ENCODE measurements around the gene AKAP6.

The AKAP6 gene

DNA sequence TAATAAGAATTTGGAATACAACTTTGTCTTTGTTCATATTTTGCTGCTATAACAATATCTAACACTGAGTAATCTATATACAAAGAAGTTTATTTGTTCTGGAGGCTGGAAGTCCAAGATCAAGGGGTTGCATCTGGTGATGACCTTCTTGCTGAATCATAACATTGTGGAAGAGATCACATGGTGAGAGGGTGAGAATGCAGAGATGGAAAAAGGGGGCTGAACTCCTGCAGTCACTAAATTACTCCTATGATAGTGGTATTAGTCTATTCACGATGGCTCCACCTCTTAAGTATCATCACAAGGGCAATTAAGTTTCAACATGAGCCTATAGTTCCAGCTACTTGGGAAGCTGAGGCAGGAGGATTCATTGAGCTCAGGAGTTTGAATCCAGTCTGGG lies 4.5 kb upstream of the AKAP6 start:
- H3K27ac Mint-ChIP-seq: no peak overlapping the region
- H3K27me3 Mint-ChIP-seq: no peaks in the 10 kb centered on the region
- no peak overlapping the region for H3K4me3 Mint-ChIP-seq
- peaks cover 1% of the 10 kb centered on the region for H3K36me3 Mint-ChIP-seq
- no peaks in the 10 kb centered on the region for H3K4me1 Mint-ChIP-seq
- peaks cover 14% of the 10 kb centered on the region for H3K9me3 Mint-ChIP-seq

DNA sequence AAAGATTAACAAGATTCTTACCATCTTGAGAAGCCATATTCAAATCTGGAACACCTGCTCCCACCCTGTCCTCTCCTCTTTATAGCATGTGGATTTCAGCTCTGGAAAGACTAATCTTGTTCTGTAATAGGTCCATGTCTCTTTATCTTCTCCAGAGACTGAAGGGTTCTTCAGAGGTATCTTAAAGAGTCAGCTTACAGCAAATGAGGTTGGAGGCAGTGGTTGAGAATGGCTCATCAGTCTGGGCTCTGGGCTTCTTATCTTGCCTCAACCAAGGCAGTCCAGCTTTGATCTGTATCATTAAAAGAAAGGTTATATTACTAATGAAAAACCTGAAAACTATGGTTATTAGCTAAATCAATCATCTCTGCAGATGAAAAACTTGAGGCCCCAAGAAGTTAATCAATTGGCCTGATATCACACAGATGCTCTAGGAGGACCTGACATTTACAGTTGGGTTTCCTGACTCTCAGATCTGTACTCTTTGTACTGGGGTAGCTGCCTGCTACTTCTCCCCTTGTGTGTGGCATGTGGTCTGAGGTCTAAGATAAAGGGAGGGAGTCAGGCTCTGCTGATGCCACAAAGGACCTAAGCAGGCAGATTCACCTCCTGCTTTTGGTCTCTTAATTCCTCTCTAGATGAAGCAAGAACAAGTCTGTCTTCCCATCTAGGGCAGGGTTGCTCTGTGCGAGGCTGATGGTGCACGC lies 1.7 kb upstream of the AKAP6 start:
- Mint-ChIP-seq H3K36me3 (peaks cover 1% of the 10 kb centered on the region), H3K27ac (no peak overlapping the region), H3K9me3 (peaks cover 14% of the 10 kb centered on the region), H3K4me1 (no peaks in the 10 kb centered on the region), H3K27me3 (no peaks in the 10 kb centered on the region), H3K4me3 (no peak overlapping the region)

DNA sequence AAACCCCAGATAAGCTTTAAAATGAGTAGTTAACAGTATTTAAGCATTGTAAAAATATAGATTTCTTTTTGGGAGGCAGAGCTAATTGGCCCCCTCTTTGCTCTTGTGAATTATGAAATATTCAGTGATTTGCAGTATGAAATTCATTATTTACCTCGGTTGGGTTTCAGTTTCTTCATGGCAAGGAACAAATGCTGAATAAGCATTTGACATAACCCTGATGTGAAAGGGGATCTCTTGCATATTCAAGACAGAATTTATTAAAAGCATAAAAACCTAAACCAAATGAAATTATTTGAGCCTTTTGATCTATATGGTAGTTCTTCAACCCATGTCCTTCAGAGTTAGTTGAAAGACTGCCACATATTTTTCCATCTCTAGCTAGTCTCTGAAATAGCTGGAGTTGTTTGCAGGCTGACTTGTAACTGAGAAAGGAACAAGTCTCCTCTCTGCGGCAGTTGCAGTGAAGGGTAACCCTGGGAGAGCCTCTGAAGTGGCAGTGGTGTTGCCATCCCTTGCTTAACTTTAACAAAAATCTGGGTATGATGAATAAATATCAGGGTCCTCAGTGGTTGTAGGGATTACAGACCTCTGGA lies 690 bp downstream of the AKAP6 start:
- no peak overlapping the region for H3K27ac Mint-ChIP-seq
- H3K4me1 Mint-ChIP-seq: no peaks in the 10 kb centered on the region
- H3K36me3 Mint-ChIP-seq: peaks cover 1% of the 10 kb centered on the region
- H3K27me3 Mint-ChIP-seq: no peaks in the 10 kb centered on the region
- no peak overlapping the region for H3K4me3 Mint-ChIP-seq
- H3K9me3 Mint-ChIP-seq: peaks cover 5% of the 10 kb centered on the region

DNA sequence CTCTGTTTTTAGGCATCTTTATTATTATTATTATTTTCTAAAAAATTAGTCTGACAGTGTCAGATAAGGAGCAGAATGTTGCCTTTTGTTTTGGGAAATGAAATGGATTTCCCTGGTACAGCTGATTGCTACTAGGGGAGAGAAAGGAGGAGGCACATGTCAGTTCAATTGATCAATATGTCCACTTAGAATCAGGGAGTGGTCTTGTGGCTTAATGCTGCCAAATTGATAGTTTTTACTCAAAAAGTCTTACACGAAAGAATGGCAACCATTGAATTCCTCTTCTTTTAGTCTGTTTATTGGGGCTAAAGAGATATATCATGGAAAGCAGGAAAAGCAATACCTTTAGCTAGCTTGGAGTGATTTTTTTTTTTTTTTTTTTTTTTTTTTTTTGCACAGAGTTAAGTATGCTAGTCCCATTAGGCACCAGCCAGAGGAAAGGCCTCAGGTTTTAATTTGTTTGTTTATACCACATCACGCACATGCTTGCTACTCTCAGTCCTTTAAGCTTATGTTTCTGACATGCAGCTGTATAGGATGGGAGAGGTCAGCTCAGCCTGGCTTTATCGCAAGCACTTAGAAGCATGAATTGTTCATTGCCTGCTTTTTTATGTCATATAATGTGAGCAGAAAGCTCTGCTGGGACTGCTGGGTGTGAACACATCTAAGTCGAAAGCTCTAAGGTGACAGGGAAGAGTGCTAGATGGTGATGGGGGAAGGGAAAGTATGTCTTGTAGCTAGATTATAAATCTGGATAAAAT lies 1.4 kb downstream of the AKAP6 start:
- Mint-ChIP-seq H3K4me3 (no peak overlapping the region), H3K36me3 (peaks cover 1% of the 10 kb centered on the region), H3K9me3 (peaks cover 5% of the 10 kb centered on the region), H3K27me3 (no peaks in the 10 kb centered on the region), H3K4me1 (no peaks in the 10 kb centered on the region), H3K27ac (no peak overlapping the region)

DNA sequence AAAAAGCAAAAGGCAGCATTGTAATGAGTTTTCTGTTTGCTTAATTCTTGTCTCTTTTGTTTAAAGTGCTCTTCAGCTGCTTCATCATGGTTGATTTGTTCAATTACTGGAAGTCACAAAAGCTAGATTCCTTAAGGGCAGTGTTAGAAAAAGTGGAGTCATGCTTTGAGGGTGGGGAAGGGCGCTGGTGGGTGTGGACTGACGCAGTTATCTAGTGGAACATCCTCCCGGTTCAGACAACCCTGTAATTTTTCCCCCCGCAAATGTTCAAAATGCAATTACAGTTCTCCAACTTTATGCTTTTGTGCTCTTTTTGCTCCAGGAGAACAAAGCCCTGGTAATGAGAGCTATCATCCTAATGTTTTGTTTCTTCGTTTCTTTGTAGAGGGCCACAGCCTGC lies 2.1 kb downstream of the AKAP6 start:
- H3K36me3 Mint-ChIP-seq: no peaks in the 10 kb centered on the region
- no peak overlapping the region for H3K27ac Mint-ChIP-seq
- no peaks in the 10 kb centered on the region for H3K27me3 Mint-ChIP-seq
- H3K4me1 Mint-ChIP-seq: no peaks in the 10 kb centered on the region
- H3K9me3 Mint-ChIP-seq: peaks cover 2% of the 10 kb centered on the region
- H3K4me3 Mint-ChIP-seq: no peak overlapping the region

DNA sequence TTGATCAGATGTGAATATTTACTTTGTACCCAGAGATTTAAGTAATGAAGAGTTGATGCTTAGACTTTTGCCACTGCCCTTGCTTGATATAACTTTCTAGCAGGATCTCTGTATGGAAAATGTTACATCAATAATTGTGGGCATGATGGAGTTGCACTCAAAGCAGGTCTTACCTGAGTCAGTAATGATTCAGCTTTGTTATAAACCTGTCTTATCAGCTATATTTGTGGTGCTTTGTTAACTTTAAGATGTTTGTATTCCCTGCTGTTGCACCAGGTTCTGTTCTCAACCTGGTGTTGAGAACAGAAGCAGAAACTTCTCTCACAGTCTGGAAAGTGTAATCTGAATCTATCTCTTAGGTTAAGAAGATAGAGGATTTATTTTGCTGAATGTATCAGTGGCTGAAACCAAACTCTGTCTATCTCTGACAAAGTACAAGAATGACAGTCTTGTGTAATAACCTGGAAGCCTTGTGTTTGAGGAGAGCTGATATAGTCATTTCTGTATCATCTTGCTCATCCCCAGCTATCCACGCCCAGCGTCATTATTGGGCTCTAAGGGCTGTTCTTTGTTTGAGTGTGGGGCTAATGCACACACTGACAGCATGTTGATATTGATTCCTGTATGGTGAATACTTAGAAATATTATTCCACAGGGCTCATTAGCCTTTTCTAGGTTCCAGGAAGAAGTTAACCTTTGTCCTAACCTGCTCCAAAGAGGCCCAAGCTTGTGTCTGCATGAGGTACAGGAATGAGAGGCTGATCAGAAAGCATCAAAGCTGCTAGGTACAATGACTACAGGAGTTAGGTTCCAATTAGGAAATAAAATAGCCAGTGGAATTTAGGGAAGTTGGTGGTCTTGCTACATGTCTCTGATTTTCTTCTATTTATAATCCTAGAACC lies 3.6 kb downstream of the AKAP6 start:
- no peak overlapping the region for H3K4me3 Mint-ChIP-seq
- H3K36me3 Mint-ChIP-seq: no peaks in the 10 kb centered on the region
- no peak overlapping the region for H3K27ac Mint-ChIP-seq
- no peaks in the 10 kb centered on the region for H3K4me1 Mint-ChIP-seq
- H3K27me3 Mint-ChIP-seq: no peaks in the 10 kb centered on the region
- no peaks in the 10 kb centered on the region for H3K9me3 Mint-ChIP-seq

DNA sequence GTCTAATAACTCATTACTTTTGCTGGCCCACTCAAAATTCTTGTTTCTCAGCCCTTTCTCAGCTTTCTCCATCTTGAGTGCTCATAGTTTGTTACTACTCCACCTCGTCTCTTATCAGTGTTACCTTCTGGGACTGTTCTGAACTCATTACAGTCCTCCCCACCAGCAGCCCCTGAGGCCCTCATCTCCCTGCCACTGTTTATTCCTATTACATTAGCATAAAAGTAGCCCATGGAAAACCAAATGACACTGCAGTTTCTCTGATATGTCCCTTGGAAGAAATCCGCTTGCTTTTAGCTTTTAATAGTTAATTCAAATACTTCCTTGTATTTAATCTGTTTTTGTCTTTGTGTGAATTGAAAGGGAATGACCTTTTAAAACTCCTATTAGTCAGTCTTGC lies 7.6 kb downstream of the AKAP6 start:
- Mint-ChIP-seq H3K4me1 (no peaks in the 10 kb centered on the region), H3K27me3 (no peaks in the 10 kb centered on the region), H3K36me3 (no peaks in the 10 kb centered on the region), H3K4me3 (no peak overlapping the region), H3K27ac (no peak overlapping the region), H3K9me3 (no peaks in the 10 kb centered on the region)

DNA sequence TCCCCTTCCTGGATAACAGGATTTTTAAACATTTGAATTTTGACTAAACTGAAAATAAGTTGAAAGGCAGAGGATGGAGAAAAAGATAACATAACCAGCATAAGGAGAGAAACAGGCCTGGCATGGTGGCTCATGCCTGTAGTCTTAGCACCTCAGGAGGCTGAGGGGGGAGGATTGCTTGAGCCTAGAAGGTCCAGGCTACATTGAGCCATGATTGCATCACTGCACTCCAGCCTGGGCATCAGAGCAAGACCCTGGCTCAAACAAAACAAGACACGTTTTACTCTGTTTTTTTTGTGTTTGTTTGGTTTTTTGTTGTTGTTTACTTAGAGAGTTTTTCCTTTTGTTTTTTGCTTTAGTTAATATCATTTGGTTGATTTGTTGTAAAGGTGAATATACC lies 8.7 kb downstream of the AKAP6 start:
- H3K36me3 Mint-ChIP-seq: no peaks in the 10 kb centered on the region
- H3K27me3 Mint-ChIP-seq: no peaks in the 10 kb centered on the region
- H3K27ac Mint-ChIP-seq: no peak overlapping the region

DNA sequence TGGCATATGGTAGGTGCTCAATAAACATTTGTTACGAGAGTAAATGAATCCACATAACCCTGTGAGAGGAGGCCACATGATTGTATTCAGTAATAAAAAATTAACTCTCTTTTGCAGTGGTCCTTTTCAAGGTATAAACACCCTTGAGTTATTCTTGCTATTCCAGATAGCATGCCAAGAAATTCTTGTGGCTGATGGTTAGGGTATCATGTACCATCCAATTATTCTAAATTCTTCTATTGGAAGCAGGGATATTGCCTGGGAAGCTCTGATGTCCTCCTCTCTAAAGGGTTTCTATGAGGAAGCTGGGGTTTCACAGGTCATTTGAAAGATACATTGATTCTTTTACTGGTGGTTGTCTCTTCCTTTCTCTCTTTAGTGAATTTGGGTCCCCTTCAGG lies 10.1 kb downstream of the AKAP6 start:
- Mint-ChIP-seq H3K4me1 (no peaks in the 10 kb centered on the region), H3K36me3 (no peaks in the 10 kb centered on the region), H3K27ac (no peak overlapping the region), H3K27me3 (no peaks in the 10 kb centered on the region), H3K4me3 (no peak overlapping the region), H3K9me3 (no peaks in the 10 kb centered on the region)

More for the DNA sequence above, 8.7 kb downstream of the AKAP6 start:
- Mint-ChIP-seq H3K4me3 (no peak overlapping the region), H3K4me1 (no peaks in the 10 kb centered on the region), H3K9me3 (no peaks in the 10 kb centered on the region)

DNA sequence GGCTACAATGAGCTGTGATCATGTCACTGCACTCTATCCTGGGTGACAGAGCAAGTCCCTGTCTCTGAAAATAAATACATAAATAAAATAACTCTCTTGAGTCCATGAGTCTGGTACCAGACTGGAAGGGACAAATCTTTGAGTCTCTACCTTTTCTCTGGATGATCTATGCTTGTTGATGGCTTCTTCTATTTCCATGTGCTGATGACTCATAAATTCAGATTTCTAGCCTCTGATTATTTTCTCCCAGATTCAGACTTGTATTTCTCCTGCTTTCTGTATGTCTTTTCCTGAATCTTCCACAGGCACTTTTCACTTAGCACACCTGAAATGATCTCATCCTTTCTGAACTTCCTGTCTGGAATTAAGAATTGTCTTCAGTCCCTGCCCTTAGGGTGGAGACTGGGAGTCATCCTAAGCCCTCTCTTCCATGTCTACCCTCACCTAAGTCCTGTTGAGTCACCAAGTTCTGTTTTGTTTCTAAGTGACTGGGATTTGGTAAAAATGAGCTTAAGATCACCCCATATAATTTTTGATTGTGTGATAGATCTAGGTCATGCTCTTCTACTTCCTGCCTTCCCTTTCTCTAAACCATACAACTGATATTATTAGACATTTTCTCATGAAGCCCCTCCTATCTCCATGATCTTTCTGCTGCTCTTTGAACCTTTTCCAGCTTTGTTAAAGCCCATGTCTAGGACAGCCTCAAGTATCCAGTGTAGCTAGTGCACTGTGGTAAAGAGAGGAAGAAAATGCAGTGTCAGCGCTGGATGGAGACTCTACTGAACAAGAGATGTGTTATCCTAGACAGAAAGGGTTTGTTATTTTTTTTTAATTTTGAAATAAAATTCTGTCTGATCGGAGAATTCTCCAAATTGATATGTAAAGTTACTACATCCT lies 13.1 kb downstream of the AKAP6 start:
- Mint-ChIP-seq H3K4me1 (no peaks in the 10 kb centered on the region), H3K36me3 (no peaks in the 10 kb centered on the region), H3K27me3 (no peaks in the 10 kb centered on the region), H3K9me3 (no peaks in the 10 kb centered on the region), H3K4me3 (no peak overlapping the region), H3K27ac (no peak overlapping the region)

DNA sequence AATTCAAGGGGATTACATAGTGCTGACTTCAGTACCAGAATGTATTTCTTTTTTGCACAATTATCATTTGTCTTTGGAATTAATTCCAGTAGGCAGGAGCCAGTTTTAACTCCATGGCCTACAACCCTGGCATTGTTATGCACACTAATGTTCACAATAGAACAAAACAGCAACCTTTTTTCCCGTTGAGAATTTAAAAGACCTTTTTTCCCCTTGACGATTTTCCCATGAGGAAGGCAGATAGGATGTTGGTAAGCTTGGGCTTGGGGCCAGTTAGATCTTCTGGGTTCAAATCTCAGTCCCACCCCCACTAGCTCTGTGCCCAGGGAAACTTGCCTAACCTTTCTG lies 13.7 kb downstream of the AKAP6 start:
- H3K4me3 Mint-ChIP-seq: no peak overlapping the region
- H3K9me3 Mint-ChIP-seq: no peaks in the 10 kb centered on the region
- H3K27me3 Mint-ChIP-seq: no peaks in the 10 kb centered on the region
- H3K36me3 Mint-ChIP-seq: no peaks in the 10 kb centered on the region
- no peak overlapping the region for H3K27ac Mint-ChIP-seq
- H3K4me1 Mint-ChIP-seq: no peaks in the 10 kb centered on the region

DNA sequence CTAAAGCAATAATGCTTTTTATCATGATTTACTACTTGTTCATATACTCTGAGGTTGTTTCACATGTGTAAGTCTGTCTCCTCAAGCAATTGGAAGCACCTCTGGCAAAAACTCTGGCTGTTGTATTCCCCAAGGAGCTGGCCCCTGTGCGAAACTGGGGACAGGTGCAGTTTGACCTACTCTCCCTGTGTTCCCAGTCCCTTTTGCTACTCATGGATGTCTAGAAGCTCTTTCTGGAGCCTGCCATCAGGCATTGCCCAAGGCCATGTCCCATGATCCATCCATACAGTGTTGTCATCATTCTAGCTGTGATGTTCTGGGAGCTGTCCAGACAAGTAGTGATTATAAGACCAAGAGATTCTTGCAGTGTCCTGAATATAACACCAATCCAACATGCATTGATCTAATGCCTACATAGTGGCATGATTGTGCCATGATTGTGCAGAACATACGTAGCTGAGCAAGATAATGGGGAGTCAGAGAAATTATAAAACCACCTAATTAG lies 14.9 kb downstream of the AKAP6 start:
- Mint-ChIP-seq H3K36me3 (no peaks in the 10 kb centered on the region), H3K4me3 (no peak overlapping the region), H3K4me1 (no peaks in the 10 kb centered on the region), H3K9me3 (no peaks in the 10 kb centered on the region), H3K27me3 (no peaks in the 10 kb centered on the region), H3K27ac (no peak overlapping the region)

DNA sequence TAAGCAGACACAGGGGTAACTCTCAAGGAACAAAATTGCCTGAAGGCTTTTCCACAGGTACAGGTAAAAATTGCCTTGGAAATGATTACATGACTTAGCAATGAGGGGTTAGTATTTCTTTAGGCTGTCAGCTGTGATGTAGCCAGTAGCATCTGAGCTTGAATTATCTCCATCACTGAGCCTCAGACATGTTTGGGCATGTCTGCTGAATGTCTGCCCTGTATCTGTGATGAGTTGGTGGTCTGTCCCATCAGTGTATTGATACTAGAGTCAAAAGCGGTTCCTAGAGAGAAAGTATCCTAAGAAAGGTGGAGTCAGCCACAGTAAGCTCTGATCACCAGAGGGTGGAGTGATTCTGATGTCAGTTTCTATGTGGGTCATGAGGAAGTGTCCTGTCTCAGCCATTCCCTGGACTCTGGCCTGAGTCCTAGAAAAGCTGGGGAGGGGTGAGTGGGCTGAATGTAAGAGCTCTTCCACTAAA lies 16.3 kb downstream of the AKAP6 start:
- no peaks in the 10 kb centered on the region for H3K36me3 Mint-ChIP-seq
- no peaks in the 10 kb centered on the region for H3K27me3 Mint-ChIP-seq
- no peak overlapping the region for H3K27ac Mint-ChIP-seq
- H3K4me3 Mint-ChIP-seq: no peak overlapping the region
- no peaks in the 10 kb centered on the region for H3K4me1 Mint-ChIP-seq
- H3K9me3 Mint-ChIP-seq: no peaks in the 10 kb centered on the region

DNA sequence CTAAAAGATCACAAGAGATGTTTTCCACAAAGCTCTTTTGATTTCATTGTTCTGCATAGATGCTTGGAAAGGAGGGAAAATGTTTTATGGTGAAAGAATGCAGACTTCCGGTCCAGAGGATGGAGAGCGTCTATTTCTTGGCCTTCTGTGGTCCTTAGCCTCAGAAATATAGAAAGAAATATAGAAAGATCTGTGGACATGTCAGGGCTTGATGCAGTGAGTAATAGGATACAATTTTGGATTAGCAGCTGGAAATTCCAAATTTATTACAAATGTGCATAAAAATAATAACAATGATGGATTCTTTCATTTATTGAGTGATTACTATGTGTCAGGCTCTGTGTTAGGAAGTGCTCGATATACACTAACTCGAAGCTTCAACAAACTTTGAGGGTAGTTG lies 20.2 kb downstream of the AKAP6 start:
- Mint-ChIP-seq H3K27ac (no peak overlapping the region), H3K4me1 (no peaks in the 10 kb centered on the region), H3K27me3 (no peaks in the 10 kb centered on the region), H3K36me3 (no peaks in the 10 kb centered on the region), H3K4me3 (no peak overlapping the region), H3K9me3 (no peaks in the 10 kb centered on the region)

Measured in activated naive CD4-positive, alpha-beta T cell treated with anti-CD3 and anti-CD28 coated beads, Interleukin-2, amount 50 U/mL, for 24 hours (primary cell).